Measurements from ENCODE around the gene NOX3.
"Not testable (repeated sequence)": the region's sequence is repeated elsewhere in the genome, so short reads cannot be mapped to it uniquely, and the experiment has no call there.

The NOX3 gene

GRCh38 chr6:155398221-155398620 is 57.4 kb downstream of the NOX3 start:
- DNase-seq: no peak

DNA sequence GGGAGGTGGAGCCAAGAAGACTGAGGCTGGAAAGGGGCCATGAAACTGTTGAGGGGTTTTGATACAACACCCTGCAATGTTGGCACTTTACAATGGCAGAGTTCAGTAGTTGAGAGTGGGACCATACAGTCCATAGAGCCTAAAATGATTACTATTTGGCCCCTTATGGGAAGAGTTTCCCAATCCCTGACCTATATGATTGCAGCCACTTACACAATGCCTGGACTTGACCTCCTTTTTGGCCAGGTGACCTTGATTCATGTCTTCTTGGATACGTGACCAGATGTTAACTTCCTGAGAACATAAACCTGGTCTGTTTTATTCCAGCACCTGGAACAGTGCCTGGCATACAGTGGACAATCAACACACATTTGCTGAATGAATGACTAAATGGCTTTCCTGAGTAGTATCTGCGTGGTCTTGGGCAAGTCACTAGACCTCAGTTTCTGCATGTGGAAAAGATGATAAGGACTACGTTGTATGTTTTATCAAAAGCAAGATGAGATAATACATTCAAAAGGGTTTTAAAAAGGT is 58.4 kb downstream of the NOX3 start:
- DNase-seq: no peak

DNA sequence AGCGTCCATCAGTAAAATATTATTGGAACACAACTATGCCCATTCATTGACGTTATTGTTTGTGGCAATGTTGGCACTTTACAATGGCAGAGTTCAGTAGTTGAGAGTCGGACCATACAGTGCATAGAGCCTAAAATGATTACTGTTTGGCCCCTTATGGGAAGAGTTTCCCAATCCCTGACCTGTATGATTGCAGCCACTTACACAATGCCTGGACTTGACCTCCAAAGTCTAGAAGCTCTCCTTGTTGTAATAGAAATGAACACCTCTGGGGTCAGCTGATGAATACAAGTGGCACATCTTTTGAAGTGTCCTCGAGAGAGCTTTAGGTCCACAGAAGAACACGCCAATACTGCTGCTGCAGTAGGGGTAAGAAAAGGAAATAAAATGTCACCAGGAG is 59.0 kb downstream of the NOX3 start:
- DNase-seq: no peak

DNA sequence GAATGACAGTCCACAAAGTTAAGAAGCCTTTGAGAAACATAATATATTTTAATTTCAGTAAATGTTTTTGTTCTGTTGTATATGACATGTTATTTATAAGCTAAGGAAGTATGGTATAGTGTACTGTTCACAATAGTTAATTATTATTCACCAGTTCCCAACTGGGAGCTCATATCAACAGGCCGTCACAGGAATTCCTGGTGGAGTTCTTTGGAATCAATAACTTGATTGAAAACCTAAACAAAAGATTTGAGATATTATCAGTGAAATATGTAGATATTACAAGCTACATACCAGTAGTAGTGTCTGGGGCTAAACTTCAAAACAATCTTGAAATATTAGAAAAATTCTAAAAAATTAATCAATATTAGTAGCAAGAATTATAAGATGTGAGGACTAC is 60.3 kb downstream of the NOX3 start:
- no peak for DNase-seq

GRCh38 chr6:155389130-155389529 is 66.5 kb downstream of the NOX3 start:
- no peak for DNase-seq

- DNase-seq: no peak
Observed at GRCh38 chr6:155388591-155388990, 67.0 kb downstream of the NOX3 start.

- DNase-seq: no peak
Observed at GRCh38 chr6:155387481-155387880, 68.2 kb downstream of the NOX3 start.

DNA sequence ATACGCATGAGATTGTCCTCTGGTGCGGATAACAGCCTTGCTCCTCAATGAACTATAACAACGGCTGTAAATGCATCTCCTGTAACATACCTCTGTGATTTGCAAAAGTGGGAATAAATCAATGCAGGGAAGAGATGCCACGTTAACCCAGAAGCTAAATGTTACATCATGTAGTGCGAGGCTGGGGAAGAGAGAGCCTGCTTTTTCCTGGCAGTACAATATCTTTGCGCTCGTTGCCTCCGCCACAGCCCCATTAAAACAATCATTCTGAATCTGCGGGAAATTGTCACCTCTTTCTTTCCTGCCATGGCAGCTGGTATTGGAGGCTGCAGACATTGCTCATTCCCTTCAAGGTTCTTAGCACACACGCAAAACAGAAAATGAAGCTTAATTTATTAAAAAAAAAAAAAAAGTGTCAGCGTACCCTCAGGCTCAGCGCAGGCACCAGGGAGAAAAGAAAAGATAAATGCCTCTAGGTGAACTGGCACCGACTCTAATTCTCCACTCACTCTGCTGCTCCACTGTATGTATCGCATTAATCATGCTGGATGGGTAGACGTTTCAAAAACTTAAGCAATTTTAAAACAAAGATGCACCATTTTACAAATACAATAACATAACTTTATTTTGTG is 71.2 kb downstream of the NOX3 start:
- DNase-seq: no peak

DNA sequence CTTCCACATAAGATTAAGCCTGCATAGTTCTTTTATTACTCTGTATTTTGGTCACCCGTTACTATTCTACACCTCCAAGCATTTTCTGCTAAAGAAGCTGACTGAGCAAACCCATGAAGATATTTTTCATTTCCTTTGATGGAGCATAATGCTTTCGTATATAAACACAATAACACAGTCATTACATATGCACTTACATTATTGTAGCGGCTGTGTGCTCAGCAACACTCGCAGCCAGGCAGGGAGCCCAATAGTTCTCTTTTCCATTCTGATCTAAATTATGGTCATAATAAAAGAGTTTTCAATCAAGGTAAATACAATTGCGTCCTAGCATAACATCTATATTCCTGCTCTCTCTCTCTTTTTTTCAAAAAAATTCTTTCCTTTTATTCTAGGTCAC is 71.7 kb downstream of the NOX3 start:
- no peak for DNase-seq

- DNase-seq: no peak
Observed at GRCh38 chr6:155382338-155382685, 73.3 kb downstream of the NOX3 start.

DNA sequence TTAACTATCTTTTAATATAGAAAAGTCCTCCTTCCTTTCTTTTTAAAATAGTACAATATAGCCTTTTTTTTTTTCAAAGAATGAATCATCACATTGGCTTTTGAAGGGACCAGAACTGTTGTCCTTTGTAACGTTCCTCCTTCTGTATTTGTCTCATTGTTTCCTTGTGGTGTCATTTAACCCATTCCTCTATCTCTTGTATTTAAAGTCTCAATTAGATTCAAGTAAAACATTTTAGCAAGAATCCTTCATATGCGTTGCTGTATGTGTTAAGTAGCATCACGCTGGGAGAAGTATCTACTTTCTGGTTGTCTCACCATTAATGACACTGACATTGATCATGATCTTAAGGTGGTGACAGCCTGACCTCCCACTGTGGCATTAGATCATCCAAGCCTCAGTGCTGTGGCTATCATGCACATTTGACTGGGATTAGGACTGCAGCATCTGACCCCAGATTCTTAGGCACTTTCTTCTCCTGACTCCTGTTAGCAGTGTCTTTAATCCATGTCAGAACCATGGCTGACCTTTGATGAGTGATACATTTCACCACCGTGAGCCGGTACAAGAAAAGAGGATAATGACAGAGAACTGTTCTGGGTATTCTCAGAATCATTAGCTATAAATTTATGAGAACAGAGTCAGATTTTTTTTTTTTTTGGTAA is 73.8 kb downstream of the NOX3 start:
- no peak for DNase-seq

GRCh38 chr6:155380666-155381332 is 74.8 kb downstream of the NOX3 start:
- no peak for DNase-seq

- DNase-seq: no peak
Observed at GRCh38 chr6:155378724-155379123, 76.9 kb downstream of the NOX3 start.

- DNase-seq: no peak
Observed at GRCh38 chr6:155378276-155378675, 77.4 kb downstream of the NOX3 start.

DNA sequence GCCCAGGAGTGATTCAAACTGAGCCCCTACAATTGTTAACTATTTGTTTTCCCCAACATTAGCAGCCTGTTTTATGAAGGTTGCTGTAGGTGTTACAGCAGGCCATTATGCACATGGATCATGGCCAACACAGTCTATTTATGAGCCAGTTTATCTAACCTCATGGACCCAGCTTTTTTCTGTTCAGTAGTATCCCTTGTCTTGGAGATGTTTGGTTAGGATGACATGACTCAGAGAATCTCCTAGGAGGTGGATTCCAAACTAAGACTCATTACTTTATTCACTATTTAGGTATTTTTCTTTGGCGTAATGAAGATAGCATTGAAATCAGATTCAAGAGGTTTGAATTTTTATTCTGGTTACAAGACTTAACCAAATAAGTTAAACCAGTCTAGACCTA is 78.6 kb downstream of the NOX3 start:
- DNase-seq: no peak

DNA sequence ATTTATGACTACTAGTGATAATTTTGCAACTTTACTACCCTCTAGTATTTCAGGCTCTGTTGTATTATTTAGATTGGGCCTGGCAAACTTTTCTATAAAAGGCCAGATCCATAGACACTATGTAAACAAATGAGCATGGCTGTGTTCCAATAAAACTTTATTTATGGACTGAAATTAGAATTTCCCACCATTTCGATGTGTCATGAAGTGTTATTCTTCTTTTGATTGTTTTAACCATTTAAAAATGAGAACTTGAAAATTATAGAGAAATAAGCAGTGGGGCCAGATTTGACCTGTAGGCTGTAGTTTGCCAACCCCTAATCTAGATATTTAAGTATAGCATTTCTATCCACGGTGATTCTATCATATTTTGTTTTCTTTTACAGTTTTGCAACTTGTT is 79.8 kb downstream of the NOX3 start:
- DNase-seq: no peak

- no peak for DNase-seq
Observed at GRCh38 chr6:155374681-155375080, 81.0 kb downstream of the NOX3 start.

DNA sequence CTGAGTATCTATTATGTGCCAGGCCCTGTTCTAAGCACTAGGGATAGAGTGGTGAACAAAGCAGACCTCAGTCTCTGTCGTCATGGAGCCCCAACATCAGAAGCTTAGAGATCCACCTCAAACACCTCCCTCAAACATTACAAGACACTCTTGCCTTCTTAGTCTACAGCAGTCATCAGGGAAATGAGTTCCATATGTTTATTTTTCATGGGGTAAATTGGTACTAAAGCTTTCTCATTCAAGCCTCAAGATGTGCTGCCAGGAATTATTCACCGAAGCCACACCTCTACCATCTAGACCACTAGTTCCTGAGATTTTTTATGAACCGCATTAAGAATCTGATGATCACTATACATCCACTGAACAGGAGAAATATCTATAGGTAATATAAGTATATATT is 82.4 kb downstream of the NOX3 start:
- DNase-seq: no peak

- no peak for DNase-seq
Observed at GRCh38 chr6:155372256-155372655, 83.4 kb downstream of the NOX3 start.

DNA sequence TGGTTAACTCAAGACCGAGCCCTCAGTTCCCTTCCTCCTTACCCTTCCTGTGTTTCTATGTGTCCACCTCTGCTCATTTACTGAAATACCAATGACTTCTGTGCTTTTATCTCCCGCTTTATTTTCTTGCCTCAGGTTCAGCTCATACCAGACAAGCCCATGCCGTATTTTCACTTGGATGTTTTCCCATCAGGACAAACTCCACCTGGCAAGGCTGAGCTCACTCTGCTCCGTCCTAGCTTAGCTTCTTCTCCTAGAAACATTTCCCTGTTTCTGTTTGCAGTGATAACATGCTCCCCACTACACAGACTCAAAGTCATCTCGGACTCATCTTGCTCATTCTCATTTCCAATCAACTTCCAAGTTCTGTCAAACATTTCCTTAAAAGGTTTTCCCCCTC is 84.4 kb downstream of the NOX3 start:
- no peak for DNase-seq

DNA sequence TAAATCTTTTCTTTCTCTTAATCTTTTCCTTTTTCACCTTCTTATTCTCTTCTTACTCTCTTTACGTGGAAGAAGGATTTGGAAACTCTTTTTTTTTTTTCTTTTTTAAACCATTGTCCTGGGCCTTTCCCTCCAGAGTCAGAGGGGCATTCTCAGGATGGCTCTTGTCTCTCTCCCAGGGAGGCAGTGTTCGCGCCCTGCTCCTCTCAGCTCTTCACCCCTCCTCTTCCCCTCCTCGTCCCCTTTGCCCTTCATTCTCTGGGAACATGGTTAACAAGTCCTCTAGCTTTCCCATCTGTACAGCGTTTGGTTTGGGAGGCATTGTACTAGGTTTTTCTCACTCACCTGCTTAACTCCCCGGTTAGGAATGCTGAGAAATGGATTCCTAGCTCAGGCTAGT is 89.3 kb downstream of the NOX3 start:
- DNase-seq: no peak

DNA sequence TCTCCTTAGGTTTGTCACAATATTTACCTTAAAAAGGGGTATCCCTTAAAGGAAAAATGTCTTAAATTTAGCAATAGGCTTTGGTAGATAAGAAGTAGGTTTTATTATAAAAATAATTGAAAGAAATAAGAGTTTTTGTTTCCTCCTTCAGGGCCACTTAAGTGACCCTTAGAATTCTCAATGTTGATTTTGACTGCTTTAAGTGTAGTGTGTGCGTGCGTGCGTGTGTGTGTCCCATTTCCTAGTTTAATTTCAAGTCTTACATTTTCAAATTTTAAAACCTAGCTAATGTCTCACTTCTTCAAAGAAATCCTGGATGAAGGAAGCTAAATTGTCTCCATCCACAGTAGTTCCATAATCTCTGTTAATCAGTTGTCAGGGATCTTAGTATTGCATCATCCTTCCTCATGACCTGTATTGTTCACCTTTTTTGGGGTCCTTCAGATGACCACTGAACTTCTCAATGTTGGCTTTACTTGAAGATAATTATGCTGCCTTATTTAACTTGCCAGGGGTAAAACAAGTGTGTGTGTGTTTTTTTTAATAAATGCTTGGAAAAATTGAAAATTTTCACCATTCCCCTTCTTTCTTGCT is 90.7 kb downstream of the NOX3 start:
- DNase-seq: no peak

DNA sequence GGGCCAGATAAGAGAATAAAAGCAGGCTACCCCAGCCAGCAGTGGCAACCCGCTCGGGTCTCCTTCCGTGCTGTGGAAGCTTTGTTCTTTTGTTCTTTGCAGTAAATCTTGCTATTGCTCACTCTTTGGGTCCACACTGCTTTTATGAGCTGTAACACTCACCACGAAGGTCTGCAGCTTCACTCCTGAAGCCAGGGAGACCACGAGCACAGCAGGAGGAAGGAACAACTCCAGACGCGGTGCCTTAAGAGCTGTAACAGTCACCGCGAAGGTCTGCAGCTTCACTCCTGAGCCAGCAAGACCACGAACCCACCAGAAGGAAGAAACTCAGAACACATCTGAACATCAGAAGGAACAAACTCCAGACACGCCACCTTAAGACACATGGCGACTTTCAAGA is 91.6 kb downstream of the NOX3 start:
- DNase-seq: not testable (repeated sequence)

Measured in NCI-H524 treated with DMSO at 0.1 percent for 48 hours (cell line).